Stimulated activated CD4-positive, alpha-beta T cell treated with anti-CD3 and anti-CD28 coated beads, Interleukin-12 subunit alpha, Interleukin-12 subunit beta, amount 100 ng/mL, for 4 hours (primary cell): Measurements from ENCODE around the gene JARID2.
"Not testable (repeated sequence)": the region's sequence is repeated elsewhere in the genome, so short reads cannot be mapped to it uniquely, and the experiment has no call there.

Experiments
- DNase-seq: peaks from one replicate; pipeline ENCODE4 v3.0.0-alpha.2; 2020

The JARID2 gene

GRCh38 chr6:15265787-15266186, 19.9 kb downstream of the JARID2 start:
- DNase-seq = no peak

DNA sequence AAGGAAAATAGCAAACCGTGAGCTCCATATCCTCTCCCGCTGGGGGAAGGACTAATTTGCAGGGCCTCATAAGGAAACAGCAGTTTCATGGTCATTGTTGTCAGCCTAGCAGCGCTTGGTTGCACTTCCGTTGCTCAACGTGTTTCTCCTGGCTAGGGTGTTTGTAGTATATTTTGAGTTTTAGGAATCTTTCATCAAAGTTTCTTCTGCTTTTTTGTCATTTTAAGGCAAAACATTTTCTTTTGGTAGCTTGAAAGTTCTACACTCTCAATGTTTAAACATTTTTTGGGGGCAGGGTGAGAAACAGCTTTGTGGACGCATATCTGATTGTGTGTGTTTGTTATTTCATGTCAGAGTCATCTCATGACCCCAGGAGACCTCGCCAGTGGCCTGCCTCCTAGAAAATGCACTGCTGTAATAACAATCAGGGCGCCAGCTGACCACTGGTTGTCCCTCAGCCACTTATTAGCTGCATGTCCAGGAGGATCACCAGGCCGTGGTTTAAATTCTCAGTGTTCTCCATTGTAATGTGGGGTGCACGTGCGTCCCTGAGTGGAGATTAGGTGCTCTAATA, 20.6 kb downstream of the JARID2 start:
- no peak for DNase-seq

- no peak for DNase-seq
These were observed 21.4 kb downstream of the JARID2 start for GRCh38 chr6:15267221-15267620.

DNA sequence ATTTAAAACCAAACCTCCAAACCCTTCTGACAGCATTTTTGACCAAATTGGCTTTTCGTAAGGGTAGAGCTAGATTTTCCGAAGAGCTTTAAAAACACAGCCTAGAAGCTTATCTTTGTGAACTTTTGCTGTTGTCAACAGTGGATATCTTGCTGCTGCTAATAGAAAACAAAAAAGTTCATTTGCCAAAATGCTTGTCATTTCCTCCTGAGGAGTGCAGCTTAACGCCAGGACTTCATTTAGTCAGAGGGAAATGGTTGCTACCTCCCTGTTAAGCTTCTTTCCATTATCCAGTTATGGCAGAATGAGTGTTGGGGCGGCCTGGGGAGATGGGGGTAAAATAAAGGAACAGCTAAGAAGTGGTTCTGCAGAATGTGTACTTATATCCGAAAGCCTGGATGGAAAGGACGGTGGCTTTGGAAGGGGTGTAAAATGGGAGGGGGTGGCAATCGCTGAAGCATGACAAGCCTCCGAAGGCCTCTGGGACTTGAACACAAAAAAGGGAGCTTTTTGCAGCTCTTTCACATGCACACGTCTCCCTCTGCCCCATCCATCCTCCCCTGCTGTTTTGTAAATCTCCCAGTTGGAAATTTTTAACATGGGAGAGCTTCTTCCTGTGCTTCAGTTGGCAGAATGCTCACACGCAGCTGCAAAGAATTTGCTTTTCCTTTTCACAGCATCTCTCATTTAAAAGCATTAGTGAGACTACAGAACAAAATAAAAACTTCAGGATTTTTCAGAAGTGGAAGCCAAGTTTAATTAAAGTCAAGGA, 22.5 kb downstream of the JARID2 start:
- no peak for DNase-seq

- no peak for DNase-seq
These were observed 23.1 kb downstream of the JARID2 start for GRCh38 chr6:15269011-15269410.

GRCh38 chr6:15269619-15270018, 23.8 kb downstream of the JARID2 start:
- DNase-seq = no peak

GRCh38 chr6:15270402-15270801, 24.5 kb downstream of the JARID2 start:
- no peak for DNase-seq

DNA sequence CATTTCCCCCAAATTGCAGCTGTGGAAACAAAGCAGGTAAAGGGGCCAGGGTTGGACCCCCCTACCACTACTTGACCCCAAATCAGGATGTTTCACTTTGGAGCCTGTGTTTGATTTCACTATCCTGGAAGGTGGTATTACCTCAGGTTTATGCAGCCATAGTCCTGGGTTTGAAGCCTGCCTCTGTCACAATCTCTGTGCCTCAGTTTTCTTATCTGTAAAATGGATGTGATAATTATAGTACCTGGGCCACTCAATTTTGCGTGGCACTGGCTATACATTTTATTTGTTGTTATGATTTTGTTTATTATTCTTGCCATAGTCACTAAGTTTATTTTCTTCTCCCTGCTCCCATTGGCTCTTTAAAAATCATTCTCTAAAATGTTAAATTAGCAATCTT, 26.7 kb downstream of the JARID2 start:
- DNase-seq = no peak

DNA sequence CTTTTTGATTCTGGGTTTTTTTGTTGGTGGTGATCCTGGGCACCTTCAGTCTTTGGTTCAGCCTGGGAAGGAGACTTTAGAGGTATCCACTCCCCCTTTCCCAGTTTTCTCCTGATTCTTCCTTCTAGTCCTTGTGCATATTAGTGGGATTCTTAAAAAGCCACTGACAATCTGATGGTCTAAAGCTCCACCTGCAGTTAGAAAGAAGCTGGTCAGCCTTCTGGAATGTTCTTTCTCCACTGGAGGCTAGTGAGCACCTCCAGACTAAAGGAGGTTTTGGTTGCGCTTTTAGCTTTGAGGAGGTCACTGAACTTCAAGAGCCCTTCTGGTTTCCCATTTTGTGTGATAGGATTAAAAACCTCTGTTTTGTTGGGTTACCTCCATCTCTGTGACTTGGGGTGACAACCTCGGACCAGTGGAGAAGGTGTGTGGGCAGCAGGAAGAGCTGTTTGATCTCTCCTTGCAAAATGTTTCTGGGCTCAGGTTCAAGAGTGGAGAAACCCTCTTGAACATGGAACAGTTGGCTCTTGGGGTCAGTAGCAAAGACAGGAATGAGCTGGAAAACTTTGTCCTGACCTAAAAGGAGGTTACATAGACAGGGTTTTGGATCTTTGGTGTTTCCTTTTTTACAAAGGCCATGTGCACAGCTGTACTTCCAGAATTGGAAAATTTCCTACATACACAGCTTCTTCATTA, 29.0 kb downstream of the JARID2 start:
- DNase-seq = no peak

GRCh38 chr6:15276036-15276985, 30.4 kb downstream of the JARID2 start:
- no peak for DNase-seq

DNA sequence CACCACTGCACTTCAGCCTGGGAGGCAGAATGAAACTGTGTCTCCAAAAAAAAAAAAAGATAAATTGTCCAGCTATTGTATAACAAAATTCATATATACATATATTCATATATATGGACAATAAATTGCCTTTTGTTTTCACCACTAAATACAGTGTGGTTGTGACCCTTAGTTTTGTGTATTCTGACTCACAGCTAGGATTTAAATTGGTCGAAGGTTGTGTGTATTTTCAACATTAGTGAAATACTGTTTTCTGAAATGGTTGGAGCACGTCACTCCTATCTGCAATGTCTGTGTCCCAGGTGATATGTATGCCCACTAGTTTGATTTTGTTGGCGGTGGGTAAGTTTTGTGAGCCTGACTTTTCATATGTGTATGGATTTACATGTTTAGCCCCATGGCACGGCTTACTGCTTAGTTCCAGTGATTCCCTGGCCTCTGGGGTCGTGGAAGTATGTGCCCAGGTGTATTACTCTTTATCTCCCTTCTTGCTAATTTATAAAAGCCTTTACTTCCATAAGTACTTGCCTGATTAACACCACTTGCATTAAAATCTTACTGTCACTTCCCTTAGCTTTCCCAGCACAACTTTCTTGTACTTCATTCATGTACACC, 33.3 kb downstream of the JARID2 start:
- DNase-seq = no peak

GRCh38 chr6:15280028-15280427, 34.2 kb downstream of the JARID2 start:
- no peak for DNase-seq

DNA sequence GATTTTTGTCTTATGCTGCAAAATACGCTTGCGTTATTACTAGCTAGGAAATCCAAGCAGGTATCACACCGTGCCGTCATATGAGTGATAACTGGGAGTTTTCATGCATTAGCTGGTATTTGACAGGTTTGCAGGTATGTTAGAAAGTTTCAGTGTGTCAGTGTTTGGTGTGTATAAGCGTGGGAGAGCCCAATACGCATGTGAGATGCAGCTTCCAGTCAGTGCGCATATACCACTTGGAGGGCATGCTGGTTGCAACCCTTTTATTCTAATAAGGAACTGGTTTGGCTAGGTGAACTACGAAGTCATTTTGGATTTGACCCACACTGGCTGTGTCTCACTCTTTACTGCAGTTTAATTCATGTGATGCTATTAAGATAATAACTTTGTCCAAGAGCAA, 35.1 kb downstream of the JARID2 start:
- no peak for DNase-seq

DNA sequence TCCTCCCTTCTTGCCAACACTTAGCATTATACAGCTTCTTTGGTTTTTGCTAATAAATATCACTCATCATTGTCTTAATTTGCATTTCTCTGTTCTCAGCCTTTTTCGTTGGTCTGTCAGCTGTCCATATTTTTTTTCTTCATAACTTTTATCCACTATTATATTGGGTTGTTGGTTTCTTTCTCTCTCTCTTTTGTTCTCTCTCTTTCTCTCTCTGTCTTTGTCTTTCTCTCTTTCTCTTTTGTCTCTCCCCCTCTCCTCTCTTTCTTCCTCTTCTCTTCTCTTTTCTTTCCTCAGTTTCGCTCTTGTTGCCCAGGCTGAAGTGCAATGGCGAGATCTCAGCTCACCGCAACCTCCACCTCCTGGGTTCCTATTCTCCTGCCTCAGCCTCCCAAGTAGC, 36.5 kb downstream of the JARID2 start:
- DNase-seq = no peak

DNA sequence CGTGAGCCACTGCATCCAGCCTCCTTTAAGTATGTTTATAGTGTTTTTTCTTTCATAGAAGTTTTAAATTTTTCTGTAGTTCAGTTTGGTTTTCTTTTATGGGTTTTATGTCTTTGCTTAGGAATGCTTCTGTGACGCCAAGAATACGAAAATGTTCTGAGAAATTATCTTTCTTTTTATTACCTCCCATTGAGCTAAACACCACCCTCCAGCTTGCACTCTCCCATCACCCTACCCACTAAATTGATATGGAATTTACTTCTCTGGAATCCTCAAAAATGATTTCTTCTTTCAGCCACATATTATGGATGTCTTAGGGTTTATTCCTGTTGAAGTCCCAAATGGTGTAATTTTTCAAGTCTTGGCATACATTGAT, 38.1 kb downstream of the JARID2 start:
- no peak for DNase-seq

DNA sequence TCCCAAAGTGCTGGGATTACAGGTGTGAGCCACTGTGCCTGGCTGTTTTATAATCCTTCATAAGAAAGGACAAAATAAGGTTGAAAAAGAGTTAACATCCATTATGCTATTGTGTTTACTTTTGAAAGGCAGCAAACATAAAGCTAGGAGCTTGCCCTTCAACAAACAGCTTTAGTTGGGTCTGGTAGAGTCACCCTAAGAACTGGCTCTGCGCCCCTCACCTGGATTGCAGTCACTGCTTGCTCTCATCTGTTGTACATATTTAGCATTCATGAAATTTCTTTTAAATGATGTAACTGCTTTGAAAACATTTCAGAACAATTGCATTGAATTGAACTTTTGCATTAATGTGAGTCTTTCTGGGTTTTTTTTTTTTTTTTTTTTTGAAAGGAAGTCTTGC, 38.9 kb downstream of the JARID2 start:
- no peak for DNase-seq

DNA sequence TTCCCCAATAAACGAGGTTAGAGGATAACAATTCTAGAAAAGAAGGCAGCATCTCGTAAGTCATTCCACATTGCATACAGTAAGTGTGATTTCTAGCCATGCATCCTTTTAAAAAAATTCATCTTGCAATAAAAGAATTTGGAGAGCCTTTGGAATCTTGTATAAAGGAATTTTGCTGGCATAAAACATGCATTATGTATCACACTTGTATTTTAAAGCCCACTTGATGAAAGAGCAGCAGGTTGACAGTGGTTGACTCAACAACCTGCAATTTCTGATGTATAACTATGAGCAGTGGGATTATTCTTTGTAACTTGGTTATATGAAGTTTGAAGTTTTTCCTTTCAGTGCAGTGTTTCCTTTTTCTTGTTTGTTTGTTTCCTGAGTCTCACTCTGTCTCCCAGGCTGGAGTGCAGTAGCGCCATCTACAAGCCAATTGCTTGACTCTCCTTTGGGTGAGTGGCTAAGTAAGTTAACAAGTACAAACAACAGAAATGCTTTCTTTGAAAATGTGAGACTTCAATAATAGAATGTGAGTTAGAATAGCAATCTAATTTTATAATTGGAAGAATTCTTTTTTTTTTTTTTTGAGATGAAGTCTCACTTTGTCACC, 39.9 kb downstream of the JARID2 start:
- no peak for DNase-seq

DNA sequence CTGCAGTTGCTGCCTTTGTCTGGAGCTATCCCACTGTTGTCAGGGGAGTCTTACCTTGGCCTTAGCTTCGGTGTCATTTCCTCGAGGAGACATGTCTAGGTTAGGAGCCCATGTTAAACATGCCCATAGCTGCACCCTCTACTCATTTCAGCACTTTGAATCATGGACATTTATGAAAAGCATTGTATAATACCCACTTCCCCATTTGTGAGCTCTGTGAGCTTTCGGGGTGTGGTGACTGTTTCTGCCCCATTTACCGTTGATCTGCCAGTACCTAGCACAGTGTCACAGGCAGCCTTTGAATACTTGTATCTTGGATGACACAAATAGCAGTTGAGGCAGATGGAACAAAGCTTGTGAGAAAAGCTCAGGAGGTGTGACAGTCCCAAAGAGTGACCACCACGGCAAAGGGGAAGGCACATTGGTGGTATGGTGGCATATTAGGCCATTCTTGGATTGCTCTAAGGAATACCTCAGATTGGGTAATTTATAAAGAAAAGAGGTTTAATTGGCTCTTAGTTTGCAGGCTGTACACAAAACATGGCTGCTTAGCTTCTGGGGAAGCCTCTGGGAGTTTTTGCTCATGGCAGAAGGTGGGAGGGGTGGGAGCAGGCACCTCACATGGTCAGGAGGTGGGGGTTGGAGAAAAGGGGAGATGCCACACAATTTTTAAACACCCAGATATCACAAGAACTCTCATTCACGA, 42.0 kb downstream of the JARID2 start:
- DNase-seq = no peak

GRCh38 chr6:15288856-15289255, 43.0 kb downstream of the JARID2 start:
- DNase-seq = no peak

DNA sequence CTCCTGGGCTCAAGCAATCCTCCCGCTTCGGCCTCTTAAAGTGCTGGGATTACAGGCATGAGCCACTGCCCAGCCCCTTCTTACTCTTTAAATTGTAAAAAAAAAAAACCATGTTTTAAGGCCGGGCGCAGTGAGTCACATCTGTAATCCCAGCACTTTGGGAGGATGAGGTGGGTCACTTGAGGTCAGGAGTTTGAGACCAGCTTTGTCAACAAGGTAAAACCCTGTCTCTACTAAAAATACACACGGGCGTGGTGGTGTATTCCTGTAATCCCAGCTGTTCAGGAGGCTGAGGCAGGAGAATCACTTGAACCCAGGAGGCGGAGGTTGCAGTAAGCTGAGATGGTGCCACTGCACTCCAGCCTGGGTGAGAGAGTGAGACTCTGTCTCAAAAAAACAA, 43.6 kb downstream of the JARID2 start:
- not testable (repeated sequence) for DNase-seq

DNA sequence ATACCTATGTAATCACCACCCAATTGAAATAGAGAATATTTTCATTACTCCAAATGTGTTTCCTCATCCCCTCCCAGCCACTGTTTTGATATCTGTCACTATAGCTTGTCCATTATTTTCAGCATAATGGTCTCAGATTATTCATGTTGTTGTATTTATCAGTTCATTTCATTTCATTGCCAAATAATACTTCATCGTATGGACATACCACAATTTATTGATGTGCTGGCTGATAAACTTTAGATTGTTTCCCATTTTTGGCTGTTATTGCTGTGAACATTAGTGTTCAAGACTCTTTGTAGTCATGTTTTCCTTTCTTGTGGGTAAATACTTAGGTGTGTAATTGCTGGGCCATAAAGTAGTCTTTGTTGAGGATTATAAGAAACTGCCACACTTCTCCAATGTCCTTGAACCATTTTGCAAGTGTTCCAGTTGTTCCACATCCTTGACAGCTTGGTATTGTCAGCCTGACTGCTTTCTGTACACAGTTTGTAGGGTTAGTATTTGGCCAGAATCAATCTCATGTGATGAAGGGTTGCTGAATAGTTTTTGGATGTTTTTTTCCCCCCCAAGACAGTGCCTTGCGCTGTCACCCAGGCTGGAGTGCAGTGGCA, 44.3 kb downstream of the JARID2 start:
- no peak for DNase-seq
